HL-60/S4 treated with retinoic acid at 250 ng/mL for 4 days and 3 days (cell line): ENCODE data around the gene PDGFB.

Experiments
- in situ Hi-C: fragments of 300-500 bp; cut with MboI; formaldehyde crosslinking; loops from 2 replicates; pipeline ENCODE4 v1.7.0; 2022; ENCODE audit warnings: low sequenced_read_pairs

PDGFB gene

GRCh38 chr22:39254789-39255298 lies 10.1 kb upstream of the PDGFB start:
- in situ Hi-C loops, result no loop called here

GRCh38 chr22:39254122-39254521 lies 9.3 kb upstream of the PDGFB start:
- in situ Hi-C loops, result no loop called here

GRCh38 chr22:39253435-39254070 lies 8.8 kb upstream of the PDGFB start:
- in situ Hi-C loops, result no loop called here

GRCh38 chr22:39252461-39253434 lies 8.0 kb upstream of the PDGFB start:
- in situ Hi-C loops, result no loop called here

GRCh38 chr22:39251762-39252460 lies 7.1 kb upstream of the PDGFB start:
- in situ Hi-C loops, result no loop called here

GRCh38 chr22:39250838-39251237 lies 6.1 kb upstream of the PDGFB start:
- in situ Hi-C loops, result no loop called here

- in situ Hi-C loops, result no loop called here
These were observed 5.3 kb upstream of the PDGFB start for GRCh38 chr22:39250131-39250530.

- in situ Hi-C loops, result no loop called here
These were observed 4.4 kb upstream of the PDGFB start for GRCh38 chr22:39249086-39249704.

- in situ Hi-C loops, result no loop called here
These were observed 3.5 kb upstream of the PDGFB start for GRCh38 chr22:39248254-39248653.

GRCh38 chr22:39247361-39247760 lies 2.6 kb upstream of the PDGFB start:
- in situ Hi-C loops, result no loop called here

GRCh38 chr22:39246690-39247332 lies 2.0 kb upstream of the PDGFB start:
- in situ Hi-C loops, result no loop called here

GRCh38 chr22:39246217-39246616 lies 1.4 kb upstream of the PDGFB start:
- in situ Hi-C loops, result no loop called here

GRCh38 chr22:39245130-39246039 lies 603 bp upstream of the PDGFB start:
- in situ Hi-C loops, result no loop called here

- in situ Hi-C loops, result no loop called here
These were observed 666 bp downstream of the PDGFB start for GRCh38 chr22:39244136-39244495.

GRCh38 chr22:39243439-39244135 lies 1.2 kb downstream of the PDGFB start:
- in situ Hi-C loops, result no loop called here

GRCh38 chr22:39242595-39243438 lies 2.0 kb downstream of the PDGFB start:
- in situ Hi-C loops, result no loop called here

- in situ Hi-C loops, result no loop called here
These were observed 2.8 kb downstream of the PDGFB start for GRCh38 chr22:39241794-39242594.
